ENCODE results near the gene SURF4.

DNA sequence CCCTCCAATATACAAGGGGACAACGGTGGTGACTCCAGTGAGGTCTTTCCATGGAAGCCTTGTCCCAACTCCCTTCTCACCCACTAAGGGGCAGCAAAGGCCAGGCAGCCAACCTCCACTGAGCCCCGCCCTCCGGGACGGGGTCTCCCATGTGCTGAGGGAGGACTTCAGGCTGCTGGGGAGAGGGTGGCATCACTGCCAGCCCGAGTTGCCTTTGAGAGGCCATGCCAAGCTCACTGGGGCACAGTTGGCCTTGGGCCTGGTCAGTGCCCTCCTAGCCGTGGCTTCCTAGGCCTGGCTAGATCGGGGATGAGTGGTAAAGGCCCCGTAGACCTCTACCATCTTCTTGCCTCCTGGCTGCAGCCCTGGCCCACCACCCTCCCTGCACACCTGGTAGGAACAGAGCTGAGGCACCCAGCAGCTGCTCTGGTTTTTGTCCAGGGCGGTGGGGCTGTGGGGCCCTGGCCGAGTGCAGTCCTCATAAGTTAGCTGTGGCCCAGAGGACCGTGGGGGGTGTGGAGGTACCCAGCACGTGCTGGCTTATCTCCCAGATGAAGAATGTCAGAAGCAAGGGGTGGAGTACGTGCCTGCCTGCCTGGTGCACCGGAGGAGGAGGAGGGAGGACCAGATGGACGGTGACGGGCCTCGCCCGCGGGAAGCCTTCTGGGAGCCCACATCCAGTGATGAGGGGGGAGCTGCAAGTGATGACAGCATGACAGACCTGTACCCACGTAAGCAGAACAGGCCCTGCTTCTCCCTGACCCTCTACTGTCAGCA, 16.3 kb downstream of the SURF4 start:
- TF ChIP-seq POLR2A (IDR thresholded peaks at IDR 0.05): no peak
- TF ChIP-seq, protein P1, sequence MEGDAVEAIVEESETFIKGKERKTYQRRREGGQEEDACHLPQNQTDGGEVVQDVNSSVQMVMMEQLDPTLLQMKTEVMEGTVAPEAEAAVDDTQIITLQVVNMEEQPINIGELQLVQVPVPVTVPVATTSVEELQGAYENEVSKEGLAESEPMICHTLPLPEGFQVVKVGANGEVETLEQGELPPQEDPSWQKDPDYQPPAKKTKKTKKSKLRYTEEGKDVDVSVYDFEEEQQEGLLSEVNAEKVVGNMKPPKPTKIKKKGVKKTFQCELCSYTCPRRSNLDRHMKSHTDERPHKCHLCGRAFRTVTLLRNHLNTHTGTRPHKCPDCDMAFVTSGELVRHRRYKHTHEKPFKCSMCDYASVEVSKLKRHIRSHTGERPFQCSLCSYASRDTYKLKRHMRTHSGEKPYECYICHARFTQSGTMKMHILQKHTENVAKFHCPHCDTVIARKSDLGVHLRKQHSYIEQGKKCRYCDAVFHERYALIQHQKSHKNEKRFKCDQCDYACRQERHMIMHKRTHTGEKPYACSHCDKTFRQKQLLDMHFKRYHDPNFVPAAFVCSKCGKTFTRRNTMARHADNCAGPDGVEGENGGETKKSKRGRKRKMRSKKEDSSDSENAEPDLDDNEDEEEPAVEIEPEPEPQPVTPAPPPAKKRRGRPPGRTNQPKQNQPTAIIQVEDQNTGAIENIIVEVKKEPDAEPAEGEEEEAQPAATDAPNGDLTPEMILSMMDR (IDR thresholded peaks at IDR 0.05 in 8 of 11, conservative IDR thresholded peaks at IDR 0.05 in 3 of 11): peak in 1 of 11 experiments; percentile 24
